ENCODE data around the gene EGLN3. TPM values are rescaled to one million over a fixed set of nuclear protein-coding genes. Genes with fewer than 3 reads are reported as not detected.

EGLN3 gene
- total RNA-seq, 1 experiment from 2014 or later = 23.6 TPM

GRCh38 chr14:33916663-33917565 is 34.0 kb downstream of the EGLN3 start:
- ChIA-PET CTCF (no interaction called here), POLR2A (ENCODE audit: unreplicated experiment) (no interaction called here)
- Histone ChIP-seq H3K36me3 (ENCODE audit: low read depth) (no peaks in the 10 kb centered on the region), H3K9me2 (ENCODE audit: insufficient read depth) (no peaks in the 10 kb centered on the region), H3K4me1 (replicated peaks; ENCODE audit: insufficient read depth) (peaks cover 33% of the 10 kb centered on the region), H3K27me3 (ENCODE audit: insufficient read depth, low read depth) (no peaks in the 10 kb centered on the region), H3K4me2 (no peak overlapping the region), H4K20me1 (ENCODE audit: insufficient read depth) (no peaks in the 10 kb centered on the region), H3K4me3 (no peak overlapping the region), H3F3A (ENCODE audit: insufficient read depth, low read depth) (peaks cover 9% of the 10 kb centered on the region; the same call in 1 of the 2 replicates), H3K9me3 (ENCODE audit: insufficient read depth, low read depth) (no peaks in the 10 kb centered on the region), H3K27ac (peak overlapping the region; percentile 38), H3K79me2 (ENCODE audit: low read depth) (no peaks in the 10 kb centered on the region), H2AFZ (no peak overlapping the region)
- intact Hi-C loops (cut with micrococcal nuclease; ENCODE audit: unreplicated experiment) = loop anchor here (1.0 kb wide), 1 partner anchor 21 kb away; no protein-coding TSS in a partner anchor
- DNase-seq = peak; percentile 22 to 65
- TF ChIP-seq CTCF (conservative IDR thresholded peaks at IDR 0.05) = no peak
- TF ChIP-seq EZH2 (IDR thresholded peaks at IDR 0.05; ENCODE audit: low read depth) = no peak
- BruUV-seq (replicated peaks) = no TSS peak

- Histone ChIP-seq H3K79me2 (ENCODE audit: low read depth) (no peaks in the 10 kb centered on the region), H3K27me3 (ENCODE audit: insufficient read depth, low read depth) (no peaks in the 10 kb centered on the region), H3K4me1 (replicated peaks; ENCODE audit: insufficient read depth) (peaks cover 33% of the 10 kb centered on the region), H3K36me3 (ENCODE audit: low read depth) (no peaks in the 10 kb centered on the region), H2AFZ (no peak overlapping the region), H3K27ac (no peak overlapping the region), H3K4me2 (no peak overlapping the region), H4K20me1 (ENCODE audit: insufficient read depth) (no peaks in the 10 kb centered on the region), H3K4me3 (no peak overlapping the region), H3F3A (ENCODE audit: insufficient read depth, low read depth) (peaks cover 9% of the 10 kb centered on the region; the same call in 1 of the 2 replicates), H3K9me3 (ENCODE audit: insufficient read depth, low read depth) (no peaks in the 10 kb centered on the region), H3K9me2 (ENCODE audit: insufficient read depth) (no peaks in the 10 kb centered on the region)
- DNase-seq = no peak
- intact Hi-C loops (cut with micrococcal nuclease; ENCODE audit: unreplicated experiment) = loop anchor here (1.0 to 2.0 kb wide), 3 partner anchors 35 to 198 kb away; partner anchors contain the start of gene EGLN3
- BruUV-seq (replicated peaks) = no TSS peak
- no peak for TF ChIP-seq CTCF (conservative IDR thresholded peaks at IDR 0.05)
- TF ChIP-seq EZH2 (IDR thresholded peaks at IDR 0.05; ENCODE audit: low read depth) = no peak
- POLR2A ChIA-PET (ENCODE audit: unreplicated experiment) = interaction anchor here (0.6 kb wide), 1 partner anchor 11 kb away, joined by 4 read pairs; no protein-coding TSS in a partner anchor
- CTCF ChIA-PET = no interaction called here
Observed at GRCh38 chr14:33915682-33916081, 35.2 kb downstream of the EGLN3 start.

- no peak overlapping the region for H2AFZ ChIP-seq
- no TSS peak for BruUV-seq (replicated peaks)
Observed at GRCh38 chr14:33914676-33915516, 36.0 kb downstream of the EGLN3 start.

More at GRCh38 chr14:33914676-33915516, 36.0 kb downstream of the EGLN3 start:
- Histone ChIP-seq H3K4me1 (replicated peaks; ENCODE audit: insufficient read depth) (peaks cover 33% of the 10 kb centered on the region), H3K9me2 (ENCODE audit: insufficient read depth) (no peaks in the 10 kb centered on the region), H3K4me3 (no peak overlapping the region), H3K4me2 (no peak overlapping the region; the same call in 1 of the 2 replicates), H3K27ac (0 out of 2 replicates have a peak overlapping the region, but pooled peaks have one; percentile 25), H4K20me1 (ENCODE audit: insufficient read depth) (no peaks in the 10 kb centered on the region), H3K9me3 (ENCODE audit: insufficient read depth, low read depth) (no peaks in the 10 kb centered on the region), H3K36me3 (ENCODE audit: low read depth) (no peaks in the 10 kb centered on the region), H3K27me3 (ENCODE audit: insufficient read depth, low read depth) (no peaks in the 10 kb centered on the region), H3K79me2 (ENCODE audit: low read depth) (no peaks in the 10 kb centered on the region), H3F3A (ENCODE audit: insufficient read depth, low read depth) (peaks cover 9% of the 10 kb centered on the region; the same call in 1 of the 2 replicates)
- intact Hi-C loops (cut with micrococcal nuclease; ENCODE audit: unreplicated experiment) = loop anchor here (1.0 to 2.0 kb wide), 3 partner anchors 36 to 198 kb away; partner anchors contain the start of gene EGLN3
- peak; percentile 62 to 85 for DNase-seq
- no peak for TF ChIP-seq CTCF (conservative IDR thresholded peaks at IDR 0.05)
- no peak for TF ChIP-seq EZH2 (IDR thresholded peaks at IDR 0.05; ENCODE audit: low read depth)
- CTCF ChIA-PET = no interaction called here
- POLR2A ChIA-PET (ENCODE audit: unreplicated experiment) = no interaction called here

Measured in PC-9 (cell line).